ENCODE data around the gene PCSK5.

DNA sequence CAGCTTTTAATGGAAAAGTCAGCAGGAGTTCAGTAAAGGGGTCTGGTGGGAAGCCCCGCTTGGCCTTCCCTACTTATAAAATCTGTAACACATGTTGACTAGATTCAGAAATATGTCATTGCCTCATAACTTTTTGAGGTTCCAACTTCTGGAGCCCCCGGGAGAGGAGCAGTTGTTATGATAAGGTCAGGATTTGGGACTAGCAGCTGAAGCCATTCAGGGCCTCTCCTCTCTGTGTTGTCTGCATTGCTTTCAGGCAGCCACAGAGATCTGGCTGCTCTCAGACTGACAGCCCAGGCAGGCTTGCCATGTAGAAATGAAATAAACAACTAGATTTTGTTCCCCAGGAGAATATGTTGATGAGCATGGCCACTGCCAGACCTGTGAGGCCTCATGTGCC is 336.7 kb downstream of the PCSK5 start:
- TF ChIP-seq KDM1A (IDR thresholded peaks at IDR 0.05; ENCODE audit: borderline replicate concordance, low read length) (no peak), ZNF274 (IDR thresholded peaks at IDR 0.05; ENCODE audit: borderline replicate concordance, extremely low read depth, low read length) (no peak), KDM5A (IDR thresholded peaks at IDR 0.05; ENCODE audit: low read length) (no peak), EP300 (IDR thresholded peaks at IDR 0.05; ENCODE audit: borderline replicate concordance in 1 of 2, low read depth in 2 of 2, low read length in 2 of 2) (no peak), EZH2 (IDR thresholded peaks at IDR 0.05; ENCODE audit: low read depth, low read length, severe bottlenecking) (no peak), RAD21 (IDR thresholded peaks at IDR 0.05 in 1 of 2, conservative IDR thresholded peaks at IDR 0.05 in 1 of 2; ENCODE audit: low read depth in 2 of 2, low read length in 2 of 2) (no peak)
- TF ChIP-seq, protein P1, sequence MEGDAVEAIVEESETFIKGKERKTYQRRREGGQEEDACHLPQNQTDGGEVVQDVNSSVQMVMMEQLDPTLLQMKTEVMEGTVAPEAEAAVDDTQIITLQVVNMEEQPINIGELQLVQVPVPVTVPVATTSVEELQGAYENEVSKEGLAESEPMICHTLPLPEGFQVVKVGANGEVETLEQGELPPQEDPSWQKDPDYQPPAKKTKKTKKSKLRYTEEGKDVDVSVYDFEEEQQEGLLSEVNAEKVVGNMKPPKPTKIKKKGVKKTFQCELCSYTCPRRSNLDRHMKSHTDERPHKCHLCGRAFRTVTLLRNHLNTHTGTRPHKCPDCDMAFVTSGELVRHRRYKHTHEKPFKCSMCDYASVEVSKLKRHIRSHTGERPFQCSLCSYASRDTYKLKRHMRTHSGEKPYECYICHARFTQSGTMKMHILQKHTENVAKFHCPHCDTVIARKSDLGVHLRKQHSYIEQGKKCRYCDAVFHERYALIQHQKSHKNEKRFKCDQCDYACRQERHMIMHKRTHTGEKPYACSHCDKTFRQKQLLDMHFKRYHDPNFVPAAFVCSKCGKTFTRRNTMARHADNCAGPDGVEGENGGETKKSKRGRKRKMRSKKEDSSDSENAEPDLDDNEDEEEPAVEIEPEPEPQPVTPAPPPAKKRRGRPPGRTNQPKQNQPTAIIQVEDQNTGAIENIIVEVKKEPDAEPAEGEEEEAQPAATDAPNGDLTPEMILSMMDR (IDR thresholded peaks at IDR 0.05; ENCODE audit: control extremely low read depth in 1 of 3, insufficient read depth in 1 of 3, low read depth in 1 of 3, low read length in 3 of 3): no peak
- TF ChIP-seq, protein P2, sequence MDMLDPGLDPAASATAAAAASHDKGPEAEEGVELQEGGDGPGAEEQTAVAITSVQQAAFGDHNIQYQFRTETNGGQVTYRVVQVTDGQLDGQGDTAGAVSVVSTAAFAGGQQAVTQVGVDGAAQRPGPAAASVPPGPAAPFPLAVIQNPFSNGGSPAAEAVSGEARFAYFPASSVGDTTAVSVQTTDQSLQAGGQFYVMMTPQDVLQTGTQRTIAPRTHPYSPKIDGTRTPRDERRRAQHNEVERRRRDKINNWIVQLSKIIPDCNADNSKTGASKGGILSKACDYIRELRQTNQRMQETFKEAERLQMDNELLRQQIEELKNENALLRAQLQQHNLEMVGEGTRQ (IDR thresholded peaks at IDR 0.05; ENCODE audit: low read length): no peak
